Activated T-helper 1 cell treated with anti-CD3 and anti-CD28 coated beads, Interleukin-12 subunit alpha, Interleukin-12 subunit beta, Interleukin-2, Interleukin-4 antibody, amounts not matched to agents 30 ng/mL and 10 ng/mL and 1 ng/mL, durations not matched to agents 14 hours and 24 hours and 36 hours (primary cell): ENCODE data around the gene PDXDC1. TPM values are rescaled to one million over a fixed set of nuclear protein-coding genes. Genes with fewer than 3 reads are reported as not detected.
"Not testable (repeated sequence)": the region's sequence is repeated elsewhere in the genome, so short reads cannot be mapped to it uniquely, and the experiment has no call there.

Experiments
- DNase-seq: peaks from one replicate; pipeline ENCODE4 v3.0.0; 2021; ENCODE audit warnings: low spot score
- H3K27ac Mint-ChIP-seq: one replicate; pipeline ENCODE4 v1.8.0; 2021; ENCODE audit warnings: mild to moderate bottlenecking, mixed read lengths
- H3K27me3 Mint-ChIP-seq: one replicate; pipeline ENCODE4 v1.8.0; 2022; ENCODE audit warnings: mild to moderate bottlenecking, moderate library complexity, mixed read lengths; ENCODE audit not compliant: insufficient read depth
- H3K36me3 Mint-ChIP-seq: one replicate; pipeline ENCODE4 v1.8.0; 2021; ENCODE audit warnings: low read depth, mixed read lengths
- H3K4me1 Mint-ChIP-seq: one replicate; pipeline ENCODE4 v1.8.0; 2021; ENCODE audit warnings: low read depth, mixed read lengths
- H3K4me3 Mint-ChIP-seq: one replicate; pipeline ENCODE4 v1.8.0; 2021; ENCODE audit warnings: mild to moderate bottlenecking, moderate library complexity, mixed read lengths
- H3K9me3 Mint-ChIP-seq: one replicate; pipeline ENCODE4 v1.8.0; 2021; ENCODE audit warnings: mixed read lengths
- intact Hi-C: fragments of 100-400 bp; cut with micrococcal nuclease; formaldehyde crosslinking; loops from one replicate; pipeline ENCODE4 v1.15.1; 2024
- total RNA-seq: library from RNA; stranded (reverse); gene quantifications from 2 replicates; pipeline ENCODE4 v1.2.3, GENCODE V29; 2022

The PDXDC1 gene
- total RNA-seq, 1 donor from 2014 or later: 63.6 TPM

DNA sequence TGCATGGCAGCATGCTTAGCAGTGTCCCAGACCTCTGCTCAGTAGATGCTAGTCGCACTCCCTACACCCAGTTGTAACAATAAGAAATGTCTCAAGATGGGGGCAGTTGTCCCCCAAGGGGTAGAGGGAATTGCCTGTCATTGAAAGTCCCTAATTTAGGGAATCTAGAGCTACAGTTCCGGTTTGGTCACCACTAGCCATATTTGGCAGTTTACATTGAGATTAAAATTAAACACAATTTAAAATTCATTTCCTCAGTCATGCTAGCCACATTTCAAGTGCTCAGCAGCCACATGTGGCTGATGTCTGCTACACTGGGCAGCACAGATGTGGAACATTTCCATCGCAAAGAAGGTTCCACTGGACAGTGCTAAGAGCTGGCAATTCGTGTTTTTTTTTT is 4.1 kb downstream of the PDXDC1 start:
- H3K9me3 Mint-ChIP-seq, H3K27ac Mint-ChIP-seq, H3K4me3 Mint-ChIP-seq, intact Hi-C loops, H3K36me3 Mint-ChIP-seq, DNase-seq, H3K27me3 Mint-ChIP-seq: not testable (repeated sequence)
- peaks cover 13% of the 10 kb centered on the region for H3K4me1 Mint-ChIP-seq

DNA sequence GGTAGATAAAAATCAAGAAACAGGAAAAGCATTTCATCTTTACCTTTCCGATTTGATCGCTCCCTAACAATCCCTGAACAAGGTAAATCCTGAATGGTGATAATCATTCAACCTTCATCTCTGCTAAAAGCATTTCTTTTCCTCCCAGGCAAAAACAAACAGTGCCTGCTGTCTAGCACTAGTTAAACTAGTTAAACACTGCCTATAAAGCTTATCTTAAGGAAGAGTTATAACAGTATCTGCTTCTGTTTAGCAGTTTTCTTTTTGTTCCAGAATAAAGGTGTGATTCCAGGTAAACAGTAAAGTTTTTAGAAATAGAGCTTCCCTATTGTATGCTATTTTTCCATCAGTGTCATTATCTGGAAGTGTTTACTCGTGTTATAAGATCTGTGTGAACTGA is 6.4 kb downstream of the PDXDC1 start:
- not testable (repeated sequence) for H3K9me3 Mint-ChIP-seq, DNase-seq, H3K4me1 Mint-ChIP-seq

DNA sequence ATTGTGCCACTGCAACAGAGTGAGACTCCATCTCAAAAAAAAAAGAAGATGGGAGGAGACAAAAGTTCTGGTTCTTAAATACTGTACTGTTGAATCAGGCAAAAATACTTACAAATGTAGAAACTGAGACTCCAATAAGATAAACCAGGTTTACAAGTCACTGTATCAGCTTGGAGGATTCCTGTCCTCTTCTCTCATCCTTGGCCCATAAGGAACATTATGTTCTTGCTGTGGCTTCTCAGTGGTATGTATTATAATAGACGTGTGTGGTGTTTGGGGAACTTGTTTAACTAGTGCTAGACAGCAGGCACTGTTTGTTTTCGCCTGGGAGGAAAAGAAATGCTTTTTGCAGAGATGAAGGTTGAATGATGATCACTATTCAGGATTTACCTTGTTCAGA is 7.7 kb downstream of the PDXDC1 start:
- H3K4me3 Mint-ChIP-seq, H3K9me3 Mint-ChIP-seq, H3K27me3 Mint-ChIP-seq, H3K4me1 Mint-ChIP-seq, H3K27ac Mint-ChIP-seq, H3K36me3 Mint-ChIP-seq, intact Hi-C loops, DNase-seq: not testable (repeated sequence)

More for the DNA sequence above, 6.4 kb downstream of the PDXDC1 start:
- H3K36me3 Mint-ChIP-seq, H3K4me3 Mint-ChIP-seq, H3K27ac Mint-ChIP-seq, intact Hi-C loops, H3K27me3 Mint-ChIP-seq: not testable (repeated sequence)

DNA sequence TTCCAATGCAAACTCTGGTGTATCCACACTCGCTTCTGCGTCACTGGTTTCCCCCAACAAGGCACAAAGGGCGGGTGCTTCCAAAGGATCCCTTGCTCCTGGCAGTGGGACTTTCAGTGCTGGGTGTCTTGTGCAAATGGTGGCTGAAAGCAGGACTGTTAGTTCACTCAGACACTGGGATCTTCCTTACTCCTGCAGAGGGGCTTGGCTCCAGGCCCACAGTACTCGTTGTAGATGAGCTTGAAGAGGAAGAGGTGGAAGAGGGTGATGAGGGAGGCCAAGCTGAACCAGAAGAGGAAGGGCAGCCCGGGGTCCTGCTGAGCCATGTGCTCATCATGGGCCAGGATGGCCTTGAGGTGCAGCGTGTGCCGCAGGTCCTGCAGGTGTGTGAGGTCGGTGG is 13.3 kb downstream of the PDXDC1 start:
- H3K4me3 Mint-ChIP-seq, H3K27me3 Mint-ChIP-seq, H3K27ac Mint-ChIP-seq, intact Hi-C loops, H3K9me3 Mint-ChIP-seq, H3K4me1 Mint-ChIP-seq, DNase-seq: not testable (repeated sequence)
- peaks cover 20% of the 10 kb centered on the region for H3K36me3 Mint-ChIP-seq

DNA sequence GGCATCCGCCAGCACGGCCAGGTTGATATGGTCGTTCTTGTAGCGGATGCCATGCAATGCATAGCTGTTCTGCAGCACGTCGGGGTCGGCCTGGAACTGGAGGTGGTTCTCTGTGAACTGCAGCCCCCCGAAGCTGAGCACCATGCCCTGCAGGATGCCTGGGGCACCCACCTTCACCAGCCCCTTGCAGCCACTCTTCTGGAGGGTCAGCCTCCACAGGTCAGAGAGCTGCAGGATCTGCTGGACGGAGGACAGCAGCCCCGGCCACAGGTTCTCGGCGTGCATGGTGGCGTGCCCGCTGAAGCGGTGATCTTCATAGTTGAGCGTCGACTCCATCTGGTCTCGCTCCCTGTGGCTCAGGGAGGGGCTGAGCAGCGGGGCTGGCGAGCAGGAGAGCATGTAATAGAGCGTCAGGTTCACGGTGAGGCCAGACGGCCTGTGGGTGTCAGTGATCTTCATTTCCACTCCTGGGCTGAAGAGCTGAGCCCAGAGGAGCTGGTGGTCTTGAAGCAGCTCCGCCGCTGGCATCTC is 13.9 kb downstream of the PDXDC1 start:
- H3K9me3 Mint-ChIP-seq, H3K27me3 Mint-ChIP-seq, H3K4me1 Mint-ChIP-seq, intact Hi-C loops, DNase-seq, H3K27ac Mint-ChIP-seq, H3K4me3 Mint-ChIP-seq: not testable (repeated sequence)
- peaks cover 23% of the 10 kb centered on the region for H3K36me3 Mint-ChIP-seq

DNA sequence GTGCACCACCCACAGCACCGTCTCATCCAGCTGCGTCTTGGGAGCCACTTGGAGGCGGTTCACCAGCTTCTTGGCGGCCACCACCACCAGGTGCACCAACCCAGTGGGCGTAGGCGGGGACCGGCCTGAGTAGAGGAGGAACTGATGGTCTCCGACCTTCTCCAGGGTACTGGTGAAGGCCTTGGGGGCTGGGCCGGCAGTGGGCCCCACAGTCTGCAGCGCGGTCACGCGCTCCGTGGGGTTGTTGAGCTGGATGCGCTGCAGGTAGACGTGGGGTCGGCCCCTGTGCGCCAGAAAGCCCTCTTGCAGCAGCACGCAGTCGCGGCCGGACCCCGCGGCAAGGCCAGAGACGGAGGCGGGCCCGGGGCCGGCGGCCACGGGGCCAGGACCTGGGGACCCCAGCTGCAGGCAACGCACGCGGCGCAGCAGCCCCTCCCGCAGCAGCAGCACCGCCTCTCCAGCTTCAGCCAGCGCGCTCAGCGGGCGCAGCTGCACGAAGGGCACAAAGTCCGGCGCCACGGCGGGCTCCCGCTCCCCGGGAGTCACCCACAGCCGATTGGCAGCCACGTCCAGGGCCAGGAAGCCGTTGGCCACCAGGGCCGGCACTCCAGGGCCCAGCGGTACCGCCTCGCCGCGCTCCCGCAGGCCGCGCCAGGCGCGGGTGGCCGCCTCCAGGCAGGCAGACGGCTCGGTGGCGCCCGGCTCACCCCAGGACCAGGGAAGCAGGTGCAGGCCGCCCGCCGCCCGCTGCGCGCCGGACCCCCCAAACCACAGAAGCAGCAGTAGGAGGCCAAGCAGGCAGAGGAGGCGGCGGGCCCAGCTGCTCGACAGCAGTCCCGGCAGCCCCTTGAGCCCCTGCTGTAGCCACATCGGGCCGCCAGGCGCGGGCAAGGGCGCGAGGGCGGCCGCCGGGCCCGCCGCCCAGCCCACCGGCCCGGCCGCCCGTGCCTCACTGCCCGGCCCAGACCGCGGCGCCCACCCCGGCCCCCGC is 14.8 kb downstream of the PDXDC1 start:
- H3K27ac Mint-ChIP-seq, H3K4me1 Mint-ChIP-seq, H3K27me3 Mint-ChIP-seq, H3K9me3 Mint-ChIP-seq, intact Hi-C loops, H3K4me3 Mint-ChIP-seq, DNase-seq: not testable (repeated sequence)
- peaks cover 23% of the 10 kb centered on the region for H3K36me3 Mint-ChIP-seq

DNA sequence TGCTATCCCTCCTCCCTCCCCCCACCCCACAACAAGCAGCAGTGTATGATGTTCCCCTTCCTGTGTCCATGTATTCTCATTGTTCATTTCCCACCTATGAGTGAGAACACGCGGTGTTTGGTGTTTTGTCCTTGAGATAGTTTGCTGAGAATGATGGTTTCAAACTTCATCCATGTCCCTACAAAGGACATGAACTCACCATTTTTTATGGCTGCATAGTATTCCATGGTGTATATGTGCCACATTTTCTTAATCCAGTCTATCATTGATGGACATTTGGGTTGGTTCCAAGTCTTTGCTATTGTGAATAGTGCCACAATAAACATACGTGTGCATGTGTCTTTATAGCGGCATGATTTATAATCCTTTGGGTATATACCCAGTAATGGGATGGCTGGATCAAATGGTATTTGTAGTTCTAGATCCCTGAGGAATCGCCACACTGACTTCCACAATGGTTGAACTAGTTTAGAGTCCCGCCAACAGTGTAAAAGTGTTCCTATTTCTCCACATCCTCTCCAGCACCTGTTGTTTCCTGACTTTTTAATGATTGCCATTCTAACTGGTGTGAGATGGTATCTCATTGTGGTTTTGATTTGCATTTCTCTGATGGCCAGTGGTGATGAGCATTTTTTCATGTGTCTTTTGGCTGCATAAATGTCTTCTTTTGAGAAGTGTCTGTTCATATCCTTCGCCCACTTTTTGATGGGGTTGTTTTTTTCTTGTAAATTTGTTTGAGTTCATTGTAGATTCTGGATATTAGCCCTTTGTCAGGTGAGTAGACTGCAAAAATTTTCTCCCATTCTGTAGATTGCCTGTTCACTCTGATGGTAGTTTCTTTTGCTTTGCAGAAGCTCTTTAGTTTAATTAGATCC is 18.7 kb downstream of the PDXDC1 start:
- H3K27ac Mint-ChIP-seq, DNase-seq, H3K4me1 Mint-ChIP-seq, H3K27me3 Mint-ChIP-seq, H3K4me3 Mint-ChIP-seq, intact Hi-C loops, H3K9me3 Mint-ChIP-seq: not testable (repeated sequence)
- H3K36me3 Mint-ChIP-seq: peaks cover 15% of the 10 kb centered on the region

DNA sequence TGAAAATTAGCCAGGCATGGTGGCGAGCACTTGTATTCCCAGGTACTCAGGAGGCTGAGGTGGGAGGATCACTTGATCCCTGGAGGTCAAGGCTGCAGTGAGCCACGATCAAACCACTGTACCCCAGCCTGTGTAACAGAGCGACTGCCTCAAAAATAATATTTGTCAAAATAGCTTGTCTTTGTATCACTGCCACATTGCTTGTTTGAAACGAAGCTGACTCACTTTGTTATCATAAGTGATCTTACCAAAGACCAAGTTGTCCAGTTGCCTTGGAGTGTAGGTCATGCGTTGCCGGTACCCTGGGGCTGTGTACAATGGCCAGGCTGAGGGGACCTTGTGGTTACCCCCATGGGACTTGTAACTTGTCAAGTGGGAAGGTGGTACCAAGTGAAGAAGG is 21.9 kb downstream of the PDXDC1 start:
- H3K27ac Mint-ChIP-seq, intact Hi-C loops, H3K27me3 Mint-ChIP-seq, H3K9me3 Mint-ChIP-seq, DNase-seq, H3K4me1 Mint-ChIP-seq, H3K4me3 Mint-ChIP-seq: not testable (repeated sequence)
- peaks cover 11% of the 10 kb centered on the region for H3K36me3 Mint-ChIP-seq

DNA sequence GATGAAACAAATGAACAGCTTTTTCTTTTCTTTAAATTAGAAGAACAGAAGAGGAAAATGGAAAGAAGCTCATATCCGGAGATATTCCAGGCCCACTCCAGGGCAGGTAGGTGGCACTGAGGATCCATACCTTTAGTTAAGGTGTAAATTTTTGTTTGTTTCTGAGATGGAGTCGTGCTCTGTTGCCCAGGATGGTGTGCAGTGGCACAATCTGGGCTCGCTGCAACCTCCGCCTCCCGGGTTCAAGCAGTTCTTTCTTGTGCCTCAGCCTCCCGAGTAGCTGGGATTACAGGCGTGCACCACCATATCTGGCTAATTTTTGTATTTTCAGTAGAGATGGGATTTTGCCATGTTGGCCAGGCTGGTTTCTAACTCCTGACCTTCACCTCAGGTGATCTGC is 23.5 kb downstream of the PDXDC1 start:
- intact Hi-C loops, H3K4me1 Mint-ChIP-seq, H3K4me3 Mint-ChIP-seq, DNase-seq, H3K9me3 Mint-ChIP-seq, H3K27ac Mint-ChIP-seq, H3K36me3 Mint-ChIP-seq, H3K27me3 Mint-ChIP-seq: not testable (repeated sequence)

DNA sequence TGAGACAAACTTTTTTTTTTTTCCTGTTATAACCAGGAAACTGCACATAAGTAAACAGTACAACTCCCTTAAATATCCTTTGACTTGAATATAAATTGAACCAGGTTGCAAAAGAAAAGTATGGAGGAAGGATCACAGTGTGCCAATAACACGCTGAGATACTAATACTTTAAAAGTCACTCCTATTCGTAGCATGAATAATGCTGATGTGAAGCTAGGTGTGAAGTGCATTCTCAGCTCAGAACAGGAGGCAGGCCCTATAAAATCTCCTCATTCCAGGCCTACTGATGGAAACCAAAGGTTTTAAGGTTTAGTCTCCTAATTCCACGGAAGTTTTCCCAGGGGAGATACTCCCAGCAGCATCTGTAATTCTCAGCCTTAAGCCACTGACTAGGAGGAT is 25.0 kb downstream of the PDXDC1 start:
- H3K27me3 Mint-ChIP-seq, H3K9me3 Mint-ChIP-seq, H3K4me1 Mint-ChIP-seq, DNase-seq, H3K4me3 Mint-ChIP-seq, H3K36me3 Mint-ChIP-seq, intact Hi-C loops, H3K27ac Mint-ChIP-seq: not testable (repeated sequence)

DNA sequence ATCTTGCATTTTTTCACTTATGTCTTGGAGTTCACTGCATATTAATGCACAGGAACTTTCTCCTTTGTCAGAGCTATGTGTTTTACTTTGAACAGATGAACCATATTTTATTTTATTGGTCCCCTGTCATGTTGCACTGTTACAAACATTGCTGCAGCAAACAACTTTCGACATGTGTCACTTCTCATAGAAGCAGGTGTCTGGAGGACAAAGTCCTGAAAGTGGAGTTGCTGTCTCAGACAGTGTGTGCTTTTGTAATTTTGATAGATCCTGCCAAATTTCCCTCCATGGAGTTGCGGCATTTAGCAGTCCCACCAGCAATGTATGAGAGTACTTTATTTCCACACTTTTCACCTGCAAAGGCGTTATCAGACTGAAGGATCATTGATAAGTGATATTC is 27.6 kb downstream of the PDXDC1 start:
- H3K9me3 Mint-ChIP-seq, H3K27ac Mint-ChIP-seq, H3K36me3 Mint-ChIP-seq, H3K4me3 Mint-ChIP-seq, H3K4me1 Mint-ChIP-seq, intact Hi-C loops, DNase-seq, H3K27me3 Mint-ChIP-seq: not testable (repeated sequence)

DNA sequence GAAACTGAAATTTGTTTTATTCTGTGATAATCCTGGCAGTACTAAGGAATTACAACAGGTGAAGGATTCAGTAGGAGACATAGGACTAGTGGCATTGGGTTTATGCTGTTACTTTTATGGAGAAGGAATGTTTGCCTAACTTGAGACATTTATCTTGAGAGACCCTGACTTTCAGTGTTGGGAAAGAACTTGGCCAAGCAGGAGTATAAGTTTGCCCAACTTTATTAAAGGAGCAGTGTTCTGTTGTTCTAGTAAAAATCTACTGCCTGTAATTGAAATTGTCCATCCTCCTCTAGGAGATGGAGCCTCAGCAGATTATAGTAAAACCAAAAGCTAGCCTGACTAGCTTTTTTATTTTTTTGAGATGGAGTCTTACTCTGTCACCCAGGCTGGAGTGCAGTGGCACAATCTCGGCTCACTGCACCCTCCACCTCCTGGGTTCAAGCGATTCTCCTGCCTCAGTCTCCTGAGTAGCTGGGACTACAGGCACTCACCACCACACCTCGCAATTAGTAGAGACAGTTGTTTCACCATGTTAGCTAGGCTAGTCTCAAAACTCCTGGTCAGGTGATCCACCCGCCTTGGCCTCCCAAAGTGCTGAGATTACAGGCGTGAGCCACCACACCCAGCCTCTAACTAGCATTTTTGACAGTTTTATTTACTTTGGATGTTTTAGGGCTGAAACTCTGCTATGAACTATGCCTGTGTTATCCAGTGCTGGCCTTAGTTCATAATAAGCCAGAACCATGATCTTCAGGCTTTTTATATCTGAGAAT is 30.7 kb downstream of the PDXDC1 start:
- H3K9me3 Mint-ChIP-seq, intact Hi-C loops, DNase-seq, H3K27ac Mint-ChIP-seq, H3K4me1 Mint-ChIP-seq, H3K27me3 Mint-ChIP-seq, H3K4me3 Mint-ChIP-seq: not testable (repeated sequence)
- H3K36me3 Mint-ChIP-seq: peaks cover 17% of the 10 kb centered on the region
